BJ (cell line): Measurements from ENCODE around the gene ZNF608. TPM values are rescaled to one million over a fixed set of nuclear protein-coding genes. Genes with fewer than 3 reads are reported as not detected.

Source experiments
- CTCF ChIA-PET: fragments of 350-600 bp; formaldehyde crosslinking; extraction: SDS; loops from one replicate; lab custom pipeline; 2021; ENCODE audit warnings: antibody characterized with exemption, inconsistent platforms; lab: Yijun Ruan, JAX
- POLR2A ChIA-PET: fragments of 300-600 bp; sonication (Branson Sonifier 250); formaldehyde crosslinking; extraction: SDS; loops from one replicate; lab custom pipeline; 2021; ENCODE audit warnings: antibody characterized with exemption; lab: Charles Lee
- DNase-seq: peaks from one replicate; pipeline ENCODE4 v3.0.0-alpha.2; 2011; ENCODE audit warnings: low read depth
- H3K27me3 ChIP-seq: 2 replicates; pipeline ENCODE4 v1.6.0; 2011; ENCODE audit warnings: low read length; ENCODE audit not compliant: control insufficient read depth, insufficient read depth
- H3K36me3 ChIP-seq: 2 replicates; pipeline ENCODE4 v1.5.1; 2011; ENCODE audit warnings: low read length; ENCODE audit not compliant: control insufficient read depth, insufficient read depth
- H3K4me3 ChIP-seq: 2 replicates; pipeline ENCODE4 v1.5.1; 2011; ENCODE audit warnings: low read depth, mild to moderate bottlenecking, control low read depth, low read length
- polyA minus RNA-seq: library from RNA; depleted of rRNA, polyadenylated mRNA; stranded (reverse); fragments of >200 nt; gene quantifications from 2 replicates; pipeline ENCODE4 v1.2.3, GENCODE V29; 2011; rRNA and poly(A)+ RNA removed
- polyA plus RNA-seq: library from polyadenylated mRNA; depleted of rRNA; stranded (reverse); fragments of >200 nt; gene quantifications from 2 replicates; pipeline ENCODE4 v1.2.3, GENCODE V29; 2011; rRNA removed
- TF ChIP-seq, protein P1 (sequence below): IDR thresholded peaks from 2 replicates; pipeline ENCODE4 v1.5.1; 2011; ENCODE audit warnings: low read depth, mild to moderate bottlenecking, control low read depth, inconsistent platforms, low read length, moderate library complexity; ENCODE audit not compliant: insufficient read depth

ZNF608 gene, protein sequence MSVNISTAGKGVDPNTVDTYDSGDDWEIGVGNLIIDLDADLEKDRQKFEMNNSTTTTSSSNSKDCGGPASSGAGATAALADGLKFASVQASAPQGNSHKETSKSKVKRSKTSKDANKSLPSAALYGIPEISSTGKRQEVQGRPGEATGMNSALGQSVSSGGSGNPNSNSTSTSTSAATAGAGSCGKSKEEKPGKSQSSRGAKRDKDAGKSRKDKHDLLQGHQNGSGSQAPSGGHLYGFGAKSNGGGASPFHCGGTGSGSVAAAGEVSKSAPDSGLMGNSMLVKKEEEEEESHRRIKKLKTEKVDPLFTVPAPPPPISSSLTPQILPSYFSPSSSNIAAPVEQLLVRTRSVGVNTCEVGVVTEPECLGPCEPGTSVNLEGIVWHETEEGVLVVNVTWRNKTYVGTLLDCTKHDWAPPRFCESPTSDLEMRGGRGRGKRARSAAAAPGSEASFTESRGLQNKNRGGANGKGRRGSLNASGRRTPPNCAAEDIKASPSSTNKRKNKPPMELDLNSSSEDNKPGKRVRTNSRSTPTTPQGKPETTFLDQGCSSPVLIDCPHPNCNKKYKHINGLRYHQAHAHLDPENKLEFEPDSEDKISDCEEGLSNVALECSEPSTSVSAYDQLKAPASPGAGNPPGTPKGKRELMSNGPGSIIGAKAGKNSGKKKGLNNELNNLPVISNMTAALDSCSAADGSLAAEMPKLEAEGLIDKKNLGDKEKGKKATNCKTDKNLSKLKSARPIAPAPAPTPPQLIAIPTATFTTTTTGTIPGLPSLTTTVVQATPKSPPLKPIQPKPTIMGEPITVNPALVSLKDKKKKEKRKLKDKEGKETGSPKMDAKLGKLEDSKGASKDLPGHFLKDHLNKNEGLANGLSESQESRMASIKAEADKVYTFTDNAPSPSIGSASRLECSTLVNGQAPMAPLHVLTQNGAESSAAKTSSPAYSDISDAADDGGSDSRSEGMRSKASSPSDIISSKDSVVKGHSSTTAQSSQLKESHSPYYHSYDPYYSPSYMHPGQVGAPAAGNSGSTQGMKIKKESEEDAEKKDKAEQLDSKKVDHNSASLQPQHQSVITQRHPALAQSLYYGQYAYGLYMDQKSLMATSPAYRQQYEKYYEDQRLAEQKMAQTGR (N-terminal part only)
- polyA plus RNA-seq, result 0.43 and 0.54 TPM in 2 replicates
- polyA minus RNA-seq, result 0.43 and 1.1 TPM in 2 replicates

DNA sequence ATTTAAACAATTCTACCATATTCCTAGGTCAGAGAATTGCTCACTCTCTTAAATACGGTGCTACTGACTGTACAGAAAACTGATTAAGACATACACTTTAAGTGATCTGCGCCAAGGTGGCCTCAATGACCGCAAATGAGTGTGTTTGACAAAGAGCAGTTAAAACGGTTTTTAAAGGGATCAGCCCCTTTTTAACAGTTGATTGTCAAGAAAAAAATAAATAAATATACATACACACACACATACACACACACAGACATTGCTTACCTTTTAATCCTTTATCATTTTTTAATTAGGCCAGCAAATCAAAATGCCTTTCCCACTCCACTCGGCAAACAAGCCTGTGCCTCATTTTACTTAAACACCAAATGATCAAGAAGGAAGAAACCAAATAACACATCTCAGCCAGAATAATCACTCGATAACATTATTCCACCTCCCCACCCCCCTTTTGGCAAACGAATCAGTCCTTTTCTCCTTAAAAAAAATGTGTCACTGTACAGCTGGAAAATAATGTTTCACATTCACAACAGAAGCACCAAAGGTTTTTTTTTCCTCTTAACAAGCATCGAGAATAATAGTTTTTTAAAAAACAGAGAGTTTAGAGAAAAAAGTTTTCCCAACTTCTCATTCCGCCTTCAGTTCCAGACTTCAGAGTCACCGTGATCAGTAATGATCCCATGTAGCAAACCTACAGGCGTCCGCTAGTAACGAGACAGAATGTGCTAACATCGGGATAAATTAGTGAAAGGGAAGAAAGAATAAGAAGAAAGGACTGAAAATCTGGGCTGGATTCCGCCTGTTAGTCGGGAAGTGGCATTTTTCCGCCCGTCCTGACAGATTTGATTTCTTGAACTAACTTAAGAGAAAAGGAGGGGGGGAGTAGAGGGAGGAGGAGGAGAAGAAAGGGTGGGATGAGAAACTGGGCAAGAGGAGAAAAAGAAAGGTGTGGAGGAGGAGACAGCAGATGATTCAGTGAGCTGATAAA lies at the start of gene ZNF608:
Gene ZNF608 (minus strand): TSS at position 712 of the 988 bp plus-strand sequence. CDS start 1,650 bp downstream, outside the sequence.
- ChIA-PET POLR2A (interaction anchor here (0.5 to 0.7 kb wide), 2 partner anchors 10 to 701 kb away, joined by 8 to 9 read pairs; no protein-coding TSS in a partner anchor), CTCF (interaction anchor here (0.5 kb wide), 1 partner anchor 89 kb away, joined by 3 read pairs; no protein-coding TSS in a partner anchor)
- peak within 1 kb of the TSS; percentile 31 for H3K4me3 ChIP-seq
- peaks cover 20% of the 10 kb centered on the region for H3K27me3 ChIP-seq
- TF ChIP-seq, protein P1, sequence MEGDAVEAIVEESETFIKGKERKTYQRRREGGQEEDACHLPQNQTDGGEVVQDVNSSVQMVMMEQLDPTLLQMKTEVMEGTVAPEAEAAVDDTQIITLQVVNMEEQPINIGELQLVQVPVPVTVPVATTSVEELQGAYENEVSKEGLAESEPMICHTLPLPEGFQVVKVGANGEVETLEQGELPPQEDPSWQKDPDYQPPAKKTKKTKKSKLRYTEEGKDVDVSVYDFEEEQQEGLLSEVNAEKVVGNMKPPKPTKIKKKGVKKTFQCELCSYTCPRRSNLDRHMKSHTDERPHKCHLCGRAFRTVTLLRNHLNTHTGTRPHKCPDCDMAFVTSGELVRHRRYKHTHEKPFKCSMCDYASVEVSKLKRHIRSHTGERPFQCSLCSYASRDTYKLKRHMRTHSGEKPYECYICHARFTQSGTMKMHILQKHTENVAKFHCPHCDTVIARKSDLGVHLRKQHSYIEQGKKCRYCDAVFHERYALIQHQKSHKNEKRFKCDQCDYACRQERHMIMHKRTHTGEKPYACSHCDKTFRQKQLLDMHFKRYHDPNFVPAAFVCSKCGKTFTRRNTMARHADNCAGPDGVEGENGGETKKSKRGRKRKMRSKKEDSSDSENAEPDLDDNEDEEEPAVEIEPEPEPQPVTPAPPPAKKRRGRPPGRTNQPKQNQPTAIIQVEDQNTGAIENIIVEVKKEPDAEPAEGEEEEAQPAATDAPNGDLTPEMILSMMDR, result no peak
- H3K36me3 ChIP-seq, result no peaks in the 10 kb centered on the region
- no peak for DNase-seq

DNA sequence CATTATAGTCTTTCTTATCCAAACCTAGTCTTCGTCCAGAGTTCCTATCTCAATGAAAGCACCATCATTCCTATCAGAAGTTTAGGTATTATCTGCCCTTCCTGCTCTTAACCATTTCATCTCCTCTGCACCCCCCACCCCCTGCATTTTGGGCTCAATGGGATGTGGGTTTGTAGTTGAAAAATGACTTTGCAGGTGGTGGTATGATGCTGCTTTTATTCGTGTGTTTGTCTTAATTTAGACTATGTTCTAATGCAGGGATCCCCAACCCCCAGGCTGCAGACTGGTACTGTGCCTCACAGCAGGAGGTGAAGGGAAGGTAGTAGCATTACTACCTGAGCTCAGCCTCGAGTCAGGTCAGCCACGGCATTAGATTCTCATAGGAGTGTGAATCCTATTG lies 49.4 kb upstream of the ZNF608 start:
- ChIA-PET POLR2A (no interaction called here), CTCF (no interaction called here)

DNA sequence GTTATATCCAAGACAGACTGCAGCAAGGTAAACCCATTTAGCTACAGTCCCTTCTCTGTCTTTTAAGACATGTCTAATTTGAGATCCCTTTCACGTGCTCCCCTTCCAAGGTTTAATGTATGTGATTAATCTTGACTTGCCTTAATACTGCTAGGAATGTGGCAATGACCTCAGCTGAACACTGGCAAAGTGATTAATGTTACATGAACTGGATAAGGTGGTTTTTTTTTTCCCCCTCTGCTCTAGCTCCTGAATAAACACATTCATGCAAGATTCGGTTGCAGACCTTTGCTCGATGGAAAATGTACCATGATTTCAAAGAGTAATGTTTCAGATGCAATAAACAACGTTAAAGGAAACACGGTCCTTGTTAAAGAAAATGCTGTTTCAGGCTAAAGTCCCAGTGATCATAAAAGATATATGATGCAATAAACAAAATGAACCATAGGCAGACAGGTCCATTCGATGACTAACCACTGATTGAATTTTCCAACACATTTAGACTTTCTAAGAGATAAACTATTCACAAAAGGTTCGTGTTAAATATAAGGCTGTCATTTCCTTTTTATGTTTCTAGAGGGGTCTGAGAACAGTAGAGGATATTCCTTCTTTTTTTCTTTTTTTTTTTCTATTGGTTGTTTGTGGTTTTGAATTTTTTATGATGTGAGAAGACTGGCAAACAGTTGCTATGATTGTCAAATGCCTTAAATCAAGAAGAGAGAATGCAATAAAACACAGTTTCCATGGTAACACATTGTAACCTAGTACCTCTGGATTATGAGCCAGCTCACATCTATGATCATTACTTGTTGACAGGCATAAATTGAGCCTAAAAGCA lies 44.7 kb upstream of the ZNF608 start:
- TF ChIP-seq, protein P1, result no peak
- H3K36me3 ChIP-seq, result no peaks in the 10 kb centered on the region
- H3K4me3 ChIP-seq, result no peak overlapping the region
- POLR2A ChIA-PET, result no interaction called here
- H3K27me3 ChIP-seq, result no peaks in the 10 kb centered on the region; the same call in 1 of the 2 replicates
- CTCF ChIA-PET, result interaction anchor here (1.0 kb wide), 1 partner anchor 32 kb away, joined by 3 read pairs; no protein-coding TSS in a partner anchor
- DNase-seq, result no peak

More for the DNA sequence above, 49.4 kb upstream of the ZNF608 start:
- H3K36me3 ChIP-seq, result no peaks in the 10 kb centered on the region
- no peaks in the 10 kb centered on the region; the same call in 1 of the 2 replicates for H3K27me3 ChIP-seq
- DNase-seq, result no peak
- no peak overlapping the region for H3K4me3 ChIP-seq
- TF ChIP-seq, protein P1, result no peak
